SK-N-SH (cell line): Measurements from ENCODE around the gene AGPAT3. TPM values are rescaled to one million over a fixed set of nuclear protein-coding genes. Genes with fewer than 3 reads are reported as not detected.

Experiments used
- CTCF ChIA-PET: fragments of 300-600, 350-600 bp; formaldehyde crosslinking; extraction: SDS; loops from one replicate; lab custom pipeline; 2021; lab: Yijun Ruan, JAX
- POLR2A ChIA-PET: fragments of 350-600 bp; sonication (Branson Sonifier 250); formaldehyde crosslinking; extraction: SDS; loops from one replicate; lab custom pipeline; 2020; ENCODE audit warnings: antibody characterized with exemption, inconsistent platforms; lab: Yijun Ruan, JAX
- DNase-seq: peaks from one replicate; pipeline ENCODE4 v3.0.0; 2012
- H2AFZ ChIP-seq: fragments of 200-600 bp; sonication (generic); 2 replicates; pipeline ENCODE4 v1.8.1; 2016; ENCODE audit warnings: antibody characterized with exemption, mild to moderate bottlenecking, low read depth
- H3F3A ChIP-seq: fragments of 200-600 bp; sonication (generic); replicated peaks from 2 replicates; pipeline ENCODE3; 2016; ENCODE audit warnings: antibody characterized with exemption, mild to moderate bottlenecking; ENCODE audit not compliant: insufficient read depth
- H3K27ac ChIP-seq, 2 experiments: fragments of 200-500 bp in 1 of 2; fragments of 200-600 bp in 1 of 2; sonication (Bioruptor generic) in 1 of 2; sonication (generic), shearing (Covaris generic) in 1 of 2; 2 replicates each; pipeline versions ENCODE4 v1.5.1 to v1.6.1; 2014 to 2016; ENCODE audit warnings: low read depth in 2 of 2, inconsistent platforms in 1 of 2, low read length in 1 of 2, mild to moderate bottlenecking in 1 of 2, mixed read lengths in 1 of 2
- H3K27me3 ChIP-seq: fragments of 200-600 bp; sonication (generic), shearing (Covaris generic); 2 replicates; pipeline ENCODE4 v1.6.1; 2016; ENCODE audit warnings: mixed run types; ENCODE audit not compliant: insufficient read depth
- H3K36me3 ChIP-seq, 2 experiments: fragments of 200-500 bp in 1 of 2; fragments of 200-600 bp in 1 of 2; sonication (Bioruptor generic) in 1 of 2; sonication (generic) in 1 of 2; replicated peaks in 1 of 2; 2 replicates each; pipeline versions ENCODE3 to v1.5.1; 2014 to 2016; ENCODE audit warnings: low read length in 1 of 2, mild to moderate bottlenecking in 1 of 2; ENCODE audit not compliant: insufficient read depth in 2 of 2, control insufficient read depth in 1 of 2
- H3K4me1 ChIP-seq, 2 experiments: fragments of 200-500 bp in 1 of 2; fragments of 200-600 bp in 1 of 2; sonication (Bioruptor generic) in 1 of 2; sonication (generic), shearing (Covaris generic) in 1 of 2; 2 replicates each; pipeline versions ENCODE4 v1.5.1 to v1.6.1; 2014 to 2016; ENCODE audit warnings: low read depth in 1 of 2, low read length in 1 of 2, mixed run types in 1 of 2; ENCODE audit not compliant: insufficient read depth in 2 of 2, control insufficient read depth in 1 of 2
- H3K4me2 ChIP-seq: fragments of 200-600 bp; sonication (generic), shearing (Covaris generic); 2 replicates; pipeline ENCODE4 v1.6.1; 2017; ENCODE audit warnings: mixed run types
- H3K4me3 ChIP-seq, 2 experiments: fragments of 200-500 bp in 1 of 2; fragments of 200-600 bp in 1 of 2; sonication (Bioruptor generic) in 1 of 2; sonication (generic), shearing (Covaris generic) in 1 of 2; 2 replicates each; pipeline versions ENCODE4 v1.5.1 to v1.8.1; 2014 to 2016; ENCODE audit warnings: low read depth in 2 of 2, inconsistent platforms in 1 of 2, low read length in 1 of 2, mild to moderate bottlenecking in 1 of 2, mixed read lengths in 1 of 2, moderate library complexity in 1 of 2
- H3K79me2 ChIP-seq: fragments of 200-600 bp; sonication (generic); 2 replicates; pipeline ENCODE4 v1.8.1; 2017; ENCODE audit warnings: mild to moderate bottlenecking; ENCODE audit not compliant: insufficient read depth
- H3K9ac ChIP-seq: fragments of 200-600 bp; sonication (generic); 2 replicates; pipeline ENCODE4 v1.6.1; 2017; ENCODE audit warnings: mixed run types
- H3K9me2 ChIP-seq: fragments of 200-600 bp; sonication (generic); 2 replicates; pipeline ENCODE4 v1.6.1; 2017; ENCODE audit warnings: mixed run types
- H3K9me3 ChIP-seq: fragments of 200-600 bp; sonication (generic); 2 replicates; pipeline ENCODE4 v1.6.1; 2017; ENCODE audit warnings: mixed run types, mild to moderate bottlenecking, moderate library complexity
- H4K20me1 ChIP-seq: fragments of 200-600 bp; sonication (generic); 2 replicates; pipeline ENCODE4 v1.6.1; 2017; ENCODE audit warnings: mild to moderate bottlenecking, mixed run types; ENCODE audit not compliant: insufficient read depth
- CHD2 ChIP-seq: fragments of 150-350 bp; IDR thresholded peaks from 2 replicates; pipeline ENCODE4 v1.6.1; 2018; ENCODE audit warnings: low read length; ENCODE audit not compliant: partially characterized antibody
- GATA2 ChIP-seq: sonication (generic); formaldehyde crosslinking; IDR thresholded peaks from 2 replicates; pipeline ENCODE4 v1.5.0; 2020; ENCODE audit warnings: mild to moderate bottlenecking, missing genetic modification reagents
- JUND ChIP-seq: IDR thresholded peaks from 2 replicates; pipeline ENCODE4 v1.4.0; 2012
- NFIC ChIP-seq: IDR thresholded peaks from 2 replicates; pipeline ENCODE4 v1.4.0; 2012; ENCODE audit warnings: borderline replicate concordance
- POLR2AphosphoS5 ChIP-seq: IDR thresholded peaks from 2 replicates; pipeline ENCODE4 v1.6.1; 2012; ENCODE audit warnings: low read depth, low read length
- RAD21 ChIP-seq: IDR thresholded peaks from 2 replicates; pipeline ENCODE4 v1.6.1; 2012; ENCODE audit warnings: mild to moderate bottlenecking, low read length
- SMC3 ChIP-seq: IDR thresholded peaks from 2 replicates; pipeline ENCODE4 v1.6.1; 2012; ENCODE audit warnings: low read depth, low read length, improper control_type of control experiment
- TAF1 ChIP-seq: IDR thresholded peaks from 2 replicates; pipeline ENCODE4 v1.6.1; 2012; ENCODE audit warnings: low read depth, mild to moderate bottlenecking, low read length, moderate library complexity, borderline replicate concordance
- TEAD4 ChIP-seq: IDR thresholded peaks from 2 replicates; pipeline ENCODE4 v1.4.0; 2012; ENCODE audit warnings: mild to moderate bottlenecking, borderline replicate concordance; ENCODE audit not compliant: insufficient read depth
- WGBS: methylation state at CpG from one replicate; pipeline ENCODE4 v1.1.6; 2017; ENCODE audit warnings: low lambda C conversion rate; 5-methylcytosine and 5-hydroxymethylcytosine counted together
- polyA plus RNA-seq, 3 experiments: library from polyadenylated mRNA; depleted of rRNA; stranded (reverse); fragments of >200 nt; gene quantifications; 2 replicates each; pipeline ENCODE4 v1.2.3, GENCODE V29; 2012
- TF ChIP-seq, protein P1 (sequence below): IDR thresholded peaks from 2 replicates; pipeline ENCODE4 v1.4.0; 2012; ENCODE audit warnings: low read depth
- TF ChIP-seq, protein P2 (sequence below): IDR thresholded peaks from 2 replicates; pipeline ENCODE4 v1.4.0; 2012; ENCODE audit warnings: low read depth, borderline replicate concordance
- TF ChIP-seq, protein P3 (sequence below): IDR thresholded peaks from 2 replicates; pipeline ENCODE4 v1.6.1; 2012; ENCODE audit warnings: mild to moderate bottlenecking, low read depth, low read length, moderate library complexity

Gene AGPAT3
- polyA plus RNA-seq, 1 of the 3 experiments (the other 2 are of a cell fraction), result 35.3 TPM

DNA sequence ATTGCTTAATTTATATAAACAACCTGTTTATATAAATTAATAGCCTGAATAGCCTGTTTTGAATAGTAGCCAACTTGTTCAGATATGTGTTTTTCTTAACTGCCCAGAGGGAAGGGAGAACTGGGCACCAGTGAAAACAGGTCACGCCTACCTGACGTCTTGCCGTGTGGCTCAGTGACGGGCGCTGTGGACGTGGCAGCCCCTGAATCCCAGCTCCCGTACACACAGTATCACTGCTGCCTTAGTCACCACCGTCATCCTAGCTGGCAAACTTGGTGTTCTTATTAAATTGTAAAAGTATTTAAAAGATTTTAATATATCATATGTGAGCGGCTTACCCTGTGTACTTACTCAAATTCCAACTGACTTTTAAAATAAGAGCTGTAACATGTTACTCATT is 111.6 kb downstream of the AGPAT3 start:
- no peaks in the 10 kb centered on the region for H3K27me3 ChIP-seq
- no peaks in the 10 kb centered on the region; a peak in 1 of 4 replicates for H3K4me1 ChIP-seq
- no peak for DNase-seq
- H3F3A ChIP-seq, result no peaks in the 10 kb centered on the region
- no peaks in the 10 kb centered on the region for H3K9me2 ChIP-seq
- WGBS, result 87% methylated on average over 9 of the region's 9 CpGs
- no peak overlapping the region for H3K27ac ChIP-seq
- ChIA-PET POLR2A (no interaction called here), CTCF (interaction anchor here (1.0 to 2.8 kb wide), 8 partner anchors 16 to 152 kb away, joined by 3 to 12 read pairs (median 8); no protein-coding TSS in a partner anchor)
- H3K9me3 ChIP-seq, result no peaks in the 10 kb centered on the region
- H2AFZ ChIP-seq, result no peak overlapping the region
- H3K4me2 ChIP-seq, result no peak overlapping the region
- TF ChIP-seq, protein P1, sequence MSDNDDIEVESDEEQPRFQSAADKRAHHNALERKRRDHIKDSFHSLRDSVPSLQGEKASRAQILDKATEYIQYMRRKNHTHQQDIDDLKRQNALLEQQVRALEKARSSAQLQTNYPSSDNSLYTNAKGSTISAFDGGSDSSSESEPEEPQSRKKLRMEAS, result no peak
- TF ChIP-seq NFIC, result no peak
- no peak overlapping the region for H3K9ac ChIP-seq
- H3K36me3 ChIP-seq, result peaks cover 10 to 25% of the 10 kb centered on the region in 2 experiments
- H3K4me3 ChIP-seq, result no peak overlapping the region
- H3K79me2 ChIP-seq, result no peaks in the 10 kb centered on the region
- H4K20me1 ChIP-seq, result no peaks in the 10 kb centered on the region

DNA sequence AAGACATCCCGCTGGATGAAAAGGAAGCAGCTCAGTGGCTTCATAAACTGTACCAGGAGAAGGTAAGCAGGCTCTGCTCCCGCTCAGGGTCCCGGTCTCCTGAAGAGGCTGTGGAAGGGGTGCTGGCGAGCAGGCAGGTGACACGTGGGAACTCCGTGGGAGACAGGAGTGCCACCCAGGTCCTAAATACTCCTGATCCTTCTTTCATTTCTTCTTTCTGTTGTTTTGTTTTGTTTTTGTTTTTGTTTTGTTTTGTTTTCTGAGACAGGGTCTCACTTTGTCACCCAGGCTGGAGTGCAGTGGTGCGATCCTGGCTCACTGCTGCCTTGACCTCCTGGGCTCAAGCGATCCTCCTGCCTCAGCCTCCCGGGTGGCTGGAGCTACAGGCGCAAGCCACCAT is 113.0 kb downstream of the AGPAT3 start:
- Histone ChIP-seq H3K36me3 (peaks cover 15 to 31% of the 10 kb centered on the region in 2 experiments), H3F3A (no peaks in the 10 kb centered on the region), H3K4me1 (no peaks in the 10 kb centered on the region; a peak in 1 of 4 replicates), H4K20me1 (no peaks in the 10 kb centered on the region), H3K4me2 (no peak overlapping the region), H3K9me2 (no peaks in the 10 kb centered on the region), H3K9me3 (no peaks in the 10 kb centered on the region), H3K27me3 (no peaks in the 10 kb centered on the region), H3K4me3 (no peak overlapping the region), H3K79me2 (no peaks in the 10 kb centered on the region), H3K27ac (no peak overlapping the region), H2AFZ (no peak overlapping the region), H3K9ac (no peak overlapping the region)
- ChIA-PET CTCF (no interaction called here), POLR2A (no interaction called here)
- over 99% methylated on average over 10 of the region's 10 CpGs for WGBS
- no peak for DNase-seq
- TF ChIP-seq CHD2 (no peak), TAF1 (no peak), GATA2 (no peak), JUND (no peak), RAD21 (no peak), POLR2AphosphoS5 (no peak), TEAD4 (no peak), SMC3 (no peak)
- TF ChIP-seq, protein P2, sequence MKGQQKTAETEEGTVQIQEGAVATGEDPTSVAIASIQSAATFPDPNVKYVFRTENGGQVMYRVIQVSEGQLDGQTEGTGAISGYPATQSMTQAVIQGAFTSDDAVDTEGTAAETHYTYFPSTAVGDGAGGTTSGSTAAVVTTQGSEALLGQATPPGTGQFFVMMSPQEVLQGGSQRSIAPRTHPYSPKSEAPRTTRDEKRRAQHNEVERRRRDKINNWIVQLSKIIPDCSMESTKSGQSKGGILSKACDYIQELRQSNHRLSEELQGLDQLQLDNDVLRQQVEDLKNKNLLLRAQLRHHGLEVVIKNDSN, result no peak
- TF ChIP-seq, protein P3, sequence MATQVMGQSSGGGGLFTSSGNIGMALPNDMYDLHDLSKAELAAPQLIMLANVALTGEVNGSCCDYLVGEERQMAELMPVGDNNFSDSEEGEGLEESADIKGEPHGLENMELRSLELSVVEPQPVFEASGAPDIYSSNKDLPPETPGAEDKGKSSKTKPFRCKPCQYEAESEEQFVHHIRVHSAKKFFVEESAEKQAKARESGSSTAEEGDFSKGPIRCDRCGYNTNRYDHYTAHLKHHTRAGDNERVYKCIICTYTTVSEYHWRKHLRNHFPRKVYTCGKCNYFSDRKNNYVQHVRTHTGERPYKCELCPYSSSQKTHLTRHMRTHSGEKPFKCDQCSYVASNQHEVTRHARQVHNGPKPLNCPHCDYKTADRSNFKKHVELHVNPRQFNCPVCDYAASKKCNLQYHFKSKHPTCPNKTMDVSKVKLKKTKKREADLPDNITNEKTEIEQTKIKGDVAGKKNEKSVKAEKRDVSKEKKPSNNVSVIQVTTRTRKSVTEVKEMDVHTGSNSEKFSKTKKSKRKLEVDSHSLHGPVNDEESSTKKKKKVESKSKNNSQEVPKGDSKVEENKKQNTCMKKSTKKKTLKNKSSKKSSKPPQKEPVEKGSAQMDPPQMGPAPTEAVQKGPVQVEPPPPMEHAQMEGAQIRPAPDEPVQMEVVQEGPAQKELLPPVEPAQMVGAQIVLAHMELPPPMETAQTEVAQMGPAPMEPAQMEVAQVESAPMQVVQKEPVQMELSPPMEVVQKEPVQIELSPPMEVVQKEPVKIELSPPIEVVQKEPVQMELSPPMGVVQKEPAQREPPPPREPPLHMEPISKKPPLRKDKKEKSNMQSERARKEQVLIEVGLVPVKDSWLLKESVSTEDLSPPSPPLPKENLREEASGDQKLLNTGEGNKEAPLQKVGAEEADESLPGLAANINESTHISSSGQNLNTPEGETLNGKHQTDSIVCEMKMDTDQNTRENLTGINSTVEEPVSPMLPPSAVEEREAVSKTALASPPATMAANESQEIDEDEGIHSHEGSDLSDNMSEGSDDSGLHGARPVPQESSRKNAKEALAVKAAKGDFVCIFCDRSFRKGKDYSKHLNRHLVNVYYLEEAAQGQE, result no peak
